Loucy (cell line): Measurements from ENCODE around the gene CRACR2A.

Source experiments
- H2AFZ ChIP-seq: fragments of 200-600 bp; sonication (generic); 2 replicates; pipeline ENCODE4 v1.6.0; 2016; ENCODE audit warnings: antibody characterized with exemption, mild to moderate bottlenecking, low read length, moderate library complexity
- H3F3A ChIP-seq: fragments of 200-600 bp; 2 replicates; pipeline ENCODE4 v1.6.0; 2016; ENCODE audit warnings: antibody characterized with exemption, low read depth, mild to moderate bottlenecking
- H3K27me3 ChIP-seq: fragments of 200-600 bp; sonication (generic); 2 replicates; pipeline ENCODE4 v1.6.1; 2014; ENCODE audit warnings: low read length, mild to moderate bottlenecking; ENCODE audit not compliant: insufficient read depth, poor library complexity, severe bottlenecking
- H3K36me3 ChIP-seq: fragments of 200-600 bp; sonication (generic); 2 replicates; pipeline ENCODE4 v1.6.1; 2016; ENCODE audit warnings: low read length; ENCODE audit not compliant: insufficient read depth
- H3K4me1 ChIP-seq: fragments of 200-600 bp; sonication (generic); 2 replicates; pipeline ENCODE4 v1.5.1; 2014; ENCODE audit warnings: low read length, mild to moderate bottlenecking; ENCODE audit not compliant: insufficient read depth, poor library complexity, severe bottlenecking
- H3K4me2 ChIP-seq: fragments of 200-600 bp; sonication (generic); 2 replicates; pipeline ENCODE4 v1.6.0; 2014; ENCODE audit warnings: antibody characterized with exemption, low read length, low read depth, mild to moderate bottlenecking; ENCODE audit not compliant: poor library complexity, severe bottlenecking
- H3K4me3 ChIP-seq: fragments of 200-600 bp; sonication (generic); 2 replicates; pipeline ENCODE4 v1.5.1; 2014; ENCODE audit warnings: low read length, mild to moderate bottlenecking, mixed read lengths; ENCODE audit not compliant: poor library complexity, severe bottlenecking
- H3K79me2 ChIP-seq: fragments of 200-600 bp; sonication (generic); 2 replicates; pipeline ENCODE4 v1.6.1; 2014; ENCODE audit warnings: low read length; ENCODE audit not compliant: insufficient read depth
- H3K9ac ChIP-seq: fragments of 200-600 bp; sonication (generic); 2 replicates; pipeline ENCODE4 v1.6.0; 2014; ENCODE audit warnings: mild to moderate bottlenecking, low read depth, low read length, moderate library complexity; ENCODE audit not compliant: poor library complexity, severe bottlenecking
- H3K9me2 ChIP-seq: fragments of 200-600 bp; sonication (generic); replicated peaks from 2 replicates; pipeline ENCODE4 v1.6.1; 2016; ENCODE audit warnings: low read depth, low read length, mixed read lengths
- H3K9me3 ChIP-seq: fragments of 200-600 bp; sonication (generic); 2 replicates; pipeline ENCODE4 v1.6.1; 2014; ENCODE audit warnings: mild to moderate bottlenecking, antibody characterized with exemption, low read length, low read depth; ENCODE audit not compliant: insufficient read depth
- H4K20me1 ChIP-seq: fragments of 200-600 bp; sonication (generic); 2 replicates; pipeline ENCODE4 v1.6.0; 2014; ENCODE audit warnings: antibody characterized with exemption, low read length, mild to moderate bottlenecking; ENCODE audit not compliant: insufficient read depth, poor library complexity, severe bottlenecking
- EZH2phosphoT487 ChIP-seq: fragments of 200-600 bp; IDR thresholded peaks from 2 replicates; pipeline ENCODE4 v1.6.1; 2018; ENCODE audit warnings: antibody characterized with exemption, mild to moderate bottlenecking, moderate library complexity, borderline replicate concordance
- TF ChIP-seq, protein P1 (sequence below): fragments of 200-600 bp; sonication (generic); conservative IDR thresholded peaks from 2 replicates; pipeline ENCODE4 v1.5.1; 2014; ENCODE audit warnings: mild to moderate bottlenecking, antibody characterized with exemption, low read length

CRACR2A gene

DNA sequence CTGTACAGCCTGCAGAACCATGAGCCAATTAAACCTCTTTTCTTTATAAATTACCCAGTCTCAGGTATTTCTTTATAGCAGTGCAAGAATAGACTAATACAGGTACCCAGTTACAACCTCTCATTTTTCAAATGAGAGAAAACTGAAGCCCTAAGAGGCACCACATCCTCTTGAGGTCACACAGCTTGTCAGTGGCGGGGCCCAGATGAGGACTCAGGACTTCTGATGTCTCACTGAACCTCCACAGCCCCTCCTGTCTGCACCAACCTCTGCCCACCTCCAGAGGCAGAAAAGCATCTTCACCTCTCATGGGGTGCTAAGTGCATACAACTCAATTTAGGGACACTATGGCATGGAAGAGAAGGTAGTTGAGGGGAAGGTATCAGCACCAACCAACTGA, 120.7 kb downstream of the CRACR2A start:
- no peaks in the 10 kb centered on the region; the same call in 1 of the 2 replicates for H3K36me3 ChIP-seq
- peaks cover 9% of the 10 kb centered on the region for H3K4me1 ChIP-seq

DNA sequence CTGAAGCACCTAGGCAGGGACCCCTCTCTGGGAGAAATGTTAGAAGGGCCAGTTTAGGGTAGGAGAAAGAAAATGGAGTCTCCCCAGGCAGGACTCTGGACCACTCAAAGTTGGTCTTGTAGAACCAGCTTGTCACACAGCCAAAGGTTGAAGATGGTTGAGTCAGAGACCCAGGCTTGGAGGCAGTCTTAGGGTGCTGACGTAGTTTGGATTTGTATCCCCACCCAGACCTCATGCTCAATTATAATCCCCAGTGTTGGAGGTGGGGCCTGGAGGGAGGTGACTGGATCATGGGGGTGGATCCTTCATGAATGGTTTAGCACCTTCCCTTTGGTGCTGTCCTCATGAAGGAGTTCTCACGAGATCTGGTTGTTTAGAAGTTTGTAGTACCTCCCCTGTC, 121.2 kb downstream of the CRACR2A start:
- Histone ChIP-seq H3K4me2 (no peak overlapping the region), H3K9me2 (no peaks in the 10 kb centered on the region), H3K27me3 (no peaks in the 10 kb centered on the region), H3K4me3 (no peak overlapping the region), H3F3A (no peaks in the 10 kb centered on the region), H3K36me3 (peaks cover 2% of the 10 kb centered on the region; the same call in 1 of the 2 replicates), H4K20me1 (no peaks in the 10 kb centered on the region), H3K9me3 (no peaks in the 10 kb centered on the region), H3K4me1 (peaks cover 9% of the 10 kb centered on the region), H2AFZ (no peak overlapping the region), H3K9ac (no peak overlapping the region), H3K79me2 (no peaks in the 10 kb centered on the region)
- no peak for TF ChIP-seq EZH2phosphoT487
- TF ChIP-seq, protein P1, sequence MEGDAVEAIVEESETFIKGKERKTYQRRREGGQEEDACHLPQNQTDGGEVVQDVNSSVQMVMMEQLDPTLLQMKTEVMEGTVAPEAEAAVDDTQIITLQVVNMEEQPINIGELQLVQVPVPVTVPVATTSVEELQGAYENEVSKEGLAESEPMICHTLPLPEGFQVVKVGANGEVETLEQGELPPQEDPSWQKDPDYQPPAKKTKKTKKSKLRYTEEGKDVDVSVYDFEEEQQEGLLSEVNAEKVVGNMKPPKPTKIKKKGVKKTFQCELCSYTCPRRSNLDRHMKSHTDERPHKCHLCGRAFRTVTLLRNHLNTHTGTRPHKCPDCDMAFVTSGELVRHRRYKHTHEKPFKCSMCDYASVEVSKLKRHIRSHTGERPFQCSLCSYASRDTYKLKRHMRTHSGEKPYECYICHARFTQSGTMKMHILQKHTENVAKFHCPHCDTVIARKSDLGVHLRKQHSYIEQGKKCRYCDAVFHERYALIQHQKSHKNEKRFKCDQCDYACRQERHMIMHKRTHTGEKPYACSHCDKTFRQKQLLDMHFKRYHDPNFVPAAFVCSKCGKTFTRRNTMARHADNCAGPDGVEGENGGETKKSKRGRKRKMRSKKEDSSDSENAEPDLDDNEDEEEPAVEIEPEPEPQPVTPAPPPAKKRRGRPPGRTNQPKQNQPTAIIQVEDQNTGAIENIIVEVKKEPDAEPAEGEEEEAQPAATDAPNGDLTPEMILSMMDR, result no peak

More for the DNA sequence above, 120.7 kb downstream of the CRACR2A start:
- no peak overlapping the region for H3K4me2 ChIP-seq
- H3K9ac ChIP-seq, result no peak overlapping the region
- H3K9me2 ChIP-seq, result no peaks in the 10 kb centered on the region
- no peak overlapping the region for H2AFZ ChIP-seq
- H4K20me1 ChIP-seq, result no peaks in the 10 kb centered on the region
- H3K4me3 ChIP-seq, result no peak overlapping the region
- H3F3A ChIP-seq, result no peaks in the 10 kb centered on the region
- no peaks in the 10 kb centered on the region for H3K9me3 ChIP-seq
- no peaks in the 10 kb centered on the region for H3K79me2 ChIP-seq
- no peaks in the 10 kb centered on the region for H3K27me3 ChIP-seq
- no peak for TF ChIP-seq EZH2phosphoT487
- TF ChIP-seq, protein P1, result peak; percentile 24; the same call in 1 of the 2 replicates

DNA sequence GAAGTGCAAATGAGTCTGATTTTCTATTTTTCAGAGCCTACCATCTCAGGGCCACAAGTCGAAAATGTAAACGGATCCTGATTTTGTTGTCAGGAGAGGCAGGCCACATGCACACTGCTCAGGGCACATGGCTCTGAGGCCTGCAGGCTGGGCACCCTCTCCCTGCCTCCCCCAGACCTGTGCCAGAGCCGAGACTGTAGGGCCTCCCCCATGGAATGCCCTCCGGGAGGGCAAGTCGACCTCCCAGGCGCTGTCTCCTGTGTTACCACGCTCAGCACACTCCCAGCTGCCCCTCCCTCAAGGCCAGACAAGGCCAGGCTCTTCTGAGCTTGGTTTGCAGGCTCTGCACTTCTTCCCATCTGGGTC, 121.7 kb downstream of the CRACR2A start:
- no peaks in the 10 kb centered on the region for H3K27me3 ChIP-seq
- H3K4me2 ChIP-seq, result no peak overlapping the region
- H3K9me2 ChIP-seq, result no peaks in the 10 kb centered on the region
- H3K4me3 ChIP-seq, result no peak overlapping the region
- no peaks in the 10 kb centered on the region for H3K9me3 ChIP-seq
- H3K9ac ChIP-seq, result no peak overlapping the region
- H3K4me1 ChIP-seq, result peaks cover 9% of the 10 kb centered on the region
- H3K79me2 ChIP-seq, result no peaks in the 10 kb centered on the region
- no peaks in the 10 kb centered on the region for H3F3A ChIP-seq
- no peak for TF ChIP-seq EZH2phosphoT487
- TF ChIP-seq, protein P1, result no peak
- H3K36me3 ChIP-seq, result peaks cover 7% of the 10 kb centered on the region; the same call in 1 of the 2 replicates
- no peaks in the 10 kb centered on the region for H4K20me1 ChIP-seq
- no peak overlapping the region for H2AFZ ChIP-seq
